ENCODE measurements around the gene PAM.

DNA sequence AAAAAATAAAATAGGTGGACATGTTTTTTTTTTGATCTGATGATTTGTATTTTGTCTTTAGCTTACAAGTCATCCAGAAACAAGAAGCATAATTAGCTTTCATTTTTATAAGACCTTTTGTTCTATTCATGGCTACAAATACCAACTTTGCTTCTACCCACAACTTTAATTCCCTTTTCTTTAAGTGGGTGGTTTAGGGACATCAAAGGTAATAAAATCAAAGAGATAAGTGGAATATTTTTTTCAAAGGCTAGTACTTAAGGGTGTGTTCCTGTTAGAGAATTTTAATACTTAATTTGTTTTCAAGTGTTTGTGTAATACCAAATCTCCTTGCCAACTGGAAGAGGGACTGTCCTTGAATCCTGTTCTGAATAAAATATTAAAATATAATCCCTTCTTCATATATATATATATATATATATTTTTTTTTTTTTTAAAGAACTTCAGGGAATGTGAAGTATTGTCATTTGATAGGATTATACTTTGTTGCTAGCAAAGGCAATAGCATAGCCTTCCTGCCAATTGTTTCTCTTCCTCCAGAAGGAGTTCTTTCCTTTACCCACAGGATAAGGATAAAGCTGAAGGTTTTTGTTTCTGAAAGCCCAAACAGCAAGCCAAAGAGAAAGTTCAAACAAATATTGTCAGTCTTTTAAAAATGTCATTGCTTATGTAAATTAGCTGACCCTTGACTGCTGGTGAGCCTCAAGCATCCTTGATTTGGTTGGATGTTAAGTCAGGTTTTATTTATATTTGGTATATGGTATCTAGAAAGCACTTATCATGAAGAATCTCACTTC, 108.9 kb downstream of the PAM start:
- TF ChIP-seq CTCF (conservative IDR thresholded peaks at IDR 0.05; ENCODE audit: low read length) (no peak), EZH2phosphoT487 (IDR thresholded peaks at IDR 0.05; ENCODE audit: borderline replicate concordance, low read depth, low read length) (no peak)

All from OCI-LY7 (cell line).